ENCODE measurements around the gene DNASE1L1.

DNASE1L1 gene

GRCh38 chrX:154365997-154366665 lies 42.9 kb downstream of the DNASE1L1 start:
- no peak for DNase-seq

- DNase-seq = no peak
Measured at GRCh38 chrX:154365052-154365600, 43.9 kb downstream of the DNASE1L1 start.

- no peak for DNase-seq
Measured at GRCh38 chrX:154363706-154364439, 45.2 kb downstream of the DNASE1L1 start.

GRCh38 chrX:154362085-154362742 lies 46.8 kb downstream of the DNASE1L1 start:
- DNase-seq = no peak

GRCh38 chrX:154360155-154360713 lies 48.8 kb downstream of the DNASE1L1 start:
- no peak for DNase-seq

- no peak for DNase-seq
Measured at GRCh38 chrX:154359362-154360154, 49.5 kb downstream of the DNASE1L1 start.

- no peak for DNase-seq
Measured at GRCh38 chrX:154358829-154359228, 50.2 kb downstream of the DNASE1L1 start.

GRCh38 chrX:154358011-154358410 lies 51.0 kb downstream of the DNASE1L1 start:
- no peak for DNase-seq

- DNase-seq = no peak
Measured at GRCh38 chrX:154357205-154357604, 51.8 kb downstream of the DNASE1L1 start.

GRCh38 chrX:154356596-154356995 lies 52.5 kb downstream of the DNASE1L1 start:
- no peak for DNase-seq

- no peak for DNase-seq
Measured at GRCh38 chrX:154355776-154356140, 53.3 kb downstream of the DNASE1L1 start.

- no peak for DNase-seq
Measured at GRCh38 chrX:154355094-154355775, 53.8 kb downstream of the DNASE1L1 start.

- DNase-seq = no peak
Measured at GRCh38 chrX:154354516-154354915, 54.5 kb downstream of the DNASE1L1 start.

- no peak for DNase-seq
Measured at GRCh38 chrX:154354013-154354412, 55.0 kb downstream of the DNASE1L1 start.

- no peak for DNase-seq
Measured at GRCh38 chrX:154353172-154353843, 55.7 kb downstream of the DNASE1L1 start.

GRCh38 chrX:154352466-154352865 lies 56.6 kb downstream of the DNASE1L1 start:
- no peak for DNase-seq

- no peak for DNase-seq
Measured at GRCh38 chrX:154352012-154352401, 57.0 kb downstream of the DNASE1L1 start.
